HFF-Myc (cell line): Measurements from ENCODE around the gene SLC28A3.

Source experiments
- DNase-seq: peaks from one replicate; pipeline ENCODE4 v3.0.0-alpha.2; 2011; ENCODE audit warnings: low read depth; ENCODE audit errors: extremely low read depth
- H3K4me3 ChIP-seq: replicated peaks from 2 replicates; pipeline ENCODE4 v1.5.1; 2011; ENCODE audit warnings: low read depth, mild to moderate bottlenecking, control low read depth, low read length
- CTCF ChIP-seq: IDR thresholded peaks from 2 replicates; pipeline ENCODE4 v1.5.1; 2012; ENCODE audit warnings: mild to moderate bottlenecking, low read depth, low read length, control low read depth; ENCODE audit errors: missing control alignments

SLC28A3 gene

GRCh38 chr9:84294241-84294950, 46.2 kb downstream of the SLC28A3 start:
- TF ChIP-seq CTCF, result peak; percentile 3
- no peak for DNase-seq
- no peak overlapping the region for H3K4me3 ChIP-seq

- TF ChIP-seq CTCF, result no peak
- no peak for DNase-seq
- H3K4me3 ChIP-seq, result no peak overlapping the region
Measured at GRCh38 chr9:84293001-84293798, 47.4 kb downstream of the SLC28A3 start.

GRCh38 chr9:84285381-84285780, 55.2 kb downstream of the SLC28A3 start:
- DNase-seq, result no peak
- H3K4me3 ChIP-seq, result no peak overlapping the region
- no peak for TF ChIP-seq CTCF

- H3K4me3 ChIP-seq, result no peak overlapping the region
- no peak for DNase-seq
- TF ChIP-seq CTCF, result no peak
Measured at GRCh38 chr9:84283946-84284345, 56.6 kb downstream of the SLC28A3 start.

GRCh38 chr9:84278130-84278529, 62.4 kb downstream of the SLC28A3 start:
- no peak for TF ChIP-seq CTCF
- H3K4me3 ChIP-seq, result no peak overlapping the region
- DNase-seq, result no peak

- H3K4me3 ChIP-seq, result no peak overlapping the region
- no peak for DNase-seq
- no peak for TF ChIP-seq CTCF
Measured at GRCh38 chr9:84277646-84278045, 62.9 kb downstream of the SLC28A3 start.
